Adipocyte (in vitro differentiated cells): ENCODE data around the gene MAMDC2.
"Not testable (repeated sequence)": the region's sequence is repeated elsewhere in the genome, so short reads cannot be mapped to it uniquely, and the experiment has no call there.

Source experiments
- DNase-seq: peaks from one replicate; pipeline ENCODE4 v3.0.0-alpha.2; 2015; ENCODE audit warnings: low read depth
- H3K27me3 ChIP-seq: replicated peaks from 2 replicates; pipeline ENCODE4 v1.7.0; 2013; ENCODE audit warnings: mild to moderate bottlenecking, low read length, moderate library complexity; ENCODE audit not compliant: control insufficient read depth, insufficient read depth
- H3K36me3 ChIP-seq: 2 replicates; pipeline ENCODE4 v1.7.0; 2013; ENCODE audit warnings: low read length, mild to moderate bottlenecking, moderate library complexity; ENCODE audit not compliant: control insufficient read depth, insufficient read depth, severe bottlenecking
- H3K4me1 ChIP-seq: 2 replicates; pipeline ENCODE4 v1.7.0; 2013; ENCODE audit warnings: mild to moderate bottlenecking, low read length, moderate library complexity; ENCODE audit not compliant: control insufficient read depth, insufficient read depth
- H3K4me3 ChIP-seq: 2 replicates; pipeline ENCODE4 v1.7.0; 2013; ENCODE audit warnings: mild to moderate bottlenecking, low read length, moderate library complexity
- H3K9ac ChIP-seq: 2 replicates; pipeline ENCODE4 v1.7.0; 2013; ENCODE audit warnings: mild to moderate bottlenecking, low read length, moderate library complexity
- H3K9me3 ChIP-seq: 2 replicates; pipeline ENCODE4 v1.7.0; 2013; ENCODE audit warnings: mild to moderate bottlenecking, low read length, moderate library complexity; ENCODE audit not compliant: control insufficient read depth

Gene MAMDC2

DNA sequence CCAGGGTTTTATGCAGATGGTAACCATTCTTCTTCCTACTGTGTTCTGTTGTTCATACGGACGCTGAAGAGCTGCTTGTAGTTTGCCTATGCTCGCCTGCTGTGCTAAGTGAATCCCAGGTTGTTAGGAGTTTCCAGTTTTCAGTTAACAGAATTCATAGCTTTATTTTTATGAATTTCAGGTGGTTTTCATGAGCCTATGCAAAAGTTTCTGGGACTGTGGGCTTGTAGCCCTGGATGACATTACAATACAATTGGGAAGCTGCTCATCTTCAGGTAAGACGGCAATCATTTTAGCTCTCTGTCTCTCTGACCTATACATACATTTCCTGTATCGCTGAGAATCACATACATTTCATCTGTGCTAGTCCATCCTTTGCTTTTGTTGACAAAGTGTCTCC is 124.9 kb downstream of the MAMDC2 start:
- H3K4me3 ChIP-seq = no peak overlapping the region
- no peaks in the 10 kb centered on the region for H3K27me3 ChIP-seq
- DNase-seq = no peak
- no peaks in the 10 kb centered on the region for H3K9me3 ChIP-seq
- peaks cover 13% of the 10 kb centered on the region for H3K4me1 ChIP-seq
- H3K9ac ChIP-seq = no peak overlapping the region
- no peaks in the 10 kb centered on the region for H3K36me3 ChIP-seq

- DNase-seq = no peak
- Histone ChIP-seq H3K9ac (no peak overlapping the region), H3K36me3 (no peaks in the 10 kb centered on the region), H3K4me3 (no peak overlapping the region), H3K4me1 (peaks cover 9% of the 10 kb centered on the region), H3K9me3 (no peaks in the 10 kb centered on the region), H3K27me3 (no peaks in the 10 kb centered on the region)
Measured at GRCh38 chr9:70169222-70169621, 125.6 kb downstream of the MAMDC2 start.

GRCh38 chr9:70170151-70170790 is 126.6 kb downstream of the MAMDC2 start:
- no peaks in the 10 kb centered on the region for H3K36me3 ChIP-seq
- no peak overlapping the region for H3K9ac ChIP-seq
- no peaks in the 10 kb centered on the region for H3K27me3 ChIP-seq
- no peaks in the 10 kb centered on the region for H3K9me3 ChIP-seq
- H3K4me3 ChIP-seq = no peak overlapping the region
- peaks cover 2% of the 10 kb centered on the region for H3K4me1 ChIP-seq
- no peak for DNase-seq

GRCh38 chr9:70172532-70172931 is 128.9 kb downstream of the MAMDC2 start:
- Histone ChIP-seq H3K9me3 (no peaks in the 10 kb centered on the region), H3K9ac (no peak overlapping the region), H3K36me3 (no peaks in the 10 kb centered on the region), H3K4me1 (peaks cover 11% of the 10 kb centered on the region), H3K4me3 (no peak overlapping the region), H3K27me3 (no peaks in the 10 kb centered on the region)
- no peak for DNase-seq

DNA sequence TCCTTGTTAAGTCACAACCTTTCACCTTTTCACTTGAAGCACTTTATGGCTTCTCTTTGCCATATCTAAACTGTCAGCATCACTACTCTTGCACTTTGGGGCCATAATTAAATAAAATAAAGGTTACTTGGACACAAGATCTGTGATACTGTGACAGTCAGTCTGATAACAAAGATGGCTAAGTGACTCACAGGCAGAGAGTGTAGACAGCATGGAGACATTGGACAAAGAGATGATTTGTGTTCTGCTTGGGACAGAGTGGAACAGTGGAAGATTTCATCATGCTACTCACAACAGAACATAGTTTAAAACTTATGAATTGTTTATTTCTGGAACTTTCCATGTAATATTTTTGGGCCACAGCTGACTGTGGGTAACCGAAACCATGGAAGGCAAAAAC is 133.5 kb downstream of the MAMDC2 start:
- H3K4me1 ChIP-seq = peaks cover 16% of the 10 kb centered on the region
- peaks cover 3% of the 10 kb centered on the region for H3K9me3 ChIP-seq
- no peaks in the 10 kb centered on the region for H3K27me3 ChIP-seq
- no peaks in the 10 kb centered on the region for H3K36me3 ChIP-seq
- peak overlapping the region; percentile 35 for H3K9ac ChIP-seq
- no peak overlapping the region for H3K4me3 ChIP-seq
- DNase-seq = no peak

GRCh38 chr9:70192707-70193106 is 149.1 kb downstream of the MAMDC2 start:
- no peak for DNase-seq
- H3K36me3 ChIP-seq = no peaks in the 10 kb centered on the region
- peaks cover 2% of the 10 kb centered on the region for H3K9me3 ChIP-seq
- H3K9ac ChIP-seq = no peak overlapping the region
- H3K27me3 ChIP-seq = no peaks in the 10 kb centered on the region
- H3K4me1 ChIP-seq = peaks cover 7% of the 10 kb centered on the region
- H3K4me3 ChIP-seq = no peak overlapping the region

DNA sequence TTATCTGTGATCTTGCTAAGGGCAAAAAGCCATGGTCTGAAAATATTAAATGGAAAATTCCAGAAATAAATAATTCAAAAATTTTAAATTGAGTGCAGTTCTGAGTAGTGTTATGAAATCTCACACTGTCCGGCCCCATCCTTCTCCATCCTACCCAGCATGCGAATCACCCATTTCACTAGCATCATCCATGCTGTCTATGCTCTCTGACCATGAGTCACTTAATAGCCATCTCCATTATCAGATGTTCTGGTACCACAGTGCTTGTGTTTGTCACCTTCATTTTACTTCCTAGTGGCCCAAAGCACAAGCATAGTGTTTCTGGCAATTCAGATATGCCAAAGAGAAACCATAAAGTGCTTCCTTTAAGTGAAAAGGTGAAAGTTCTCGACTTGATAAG is 151.8 kb downstream of the MAMDC2 start:
- DNase-seq = no peak
- H3K9me3 ChIP-seq = no peaks in the 10 kb centered on the region
- H3K9ac ChIP-seq = no peak overlapping the region
- peaks cover 7% of the 10 kb centered on the region for H3K4me1 ChIP-seq
- H3K4me3 ChIP-seq = no peak overlapping the region
- H3K36me3 ChIP-seq = no peaks in the 10 kb centered on the region
- no peaks in the 10 kb centered on the region for H3K27me3 ChIP-seq

GRCh38 chr9:70197216-70198044 is 153.8 kb downstream of the MAMDC2 start:
- H3K4me1 ChIP-seq = peaks cover 7% of the 10 kb centered on the region
- no peaks in the 10 kb centered on the region for H3K36me3 ChIP-seq
- DNase-seq = no peak
- H3K9ac ChIP-seq = no peak overlapping the region
- H3K27me3 ChIP-seq = no peaks in the 10 kb centered on the region
- no peaks in the 10 kb centered on the region for H3K9me3 ChIP-seq
- no peak overlapping the region for H3K4me3 ChIP-seq

GRCh38 chr9:70204743-70205142 is 161.1 kb downstream of the MAMDC2 start:
- not testable (repeated sequence) for H3K27me3 ChIP-seq, H3K4me3 ChIP-seq, H3K9ac ChIP-seq, H3K9me3 ChIP-seq, H3K36me3 ChIP-seq, DNase-seq, H3K4me1 ChIP-seq

GRCh38 chr9:70205366-70206020 is 161.8 kb downstream of the MAMDC2 start:
- no peaks in the 10 kb centered on the region for H3K4me1 ChIP-seq
- H3K4me3 ChIP-seq = no peak overlapping the region
- H3K36me3 ChIP-seq = no peaks in the 10 kb centered on the region
- H3K9ac ChIP-seq = no peak overlapping the region
- H3K9me3 ChIP-seq = no peaks in the 10 kb centered on the region
- no peak for DNase-seq
- H3K27me3 ChIP-seq = no peaks in the 10 kb centered on the region

DNA sequence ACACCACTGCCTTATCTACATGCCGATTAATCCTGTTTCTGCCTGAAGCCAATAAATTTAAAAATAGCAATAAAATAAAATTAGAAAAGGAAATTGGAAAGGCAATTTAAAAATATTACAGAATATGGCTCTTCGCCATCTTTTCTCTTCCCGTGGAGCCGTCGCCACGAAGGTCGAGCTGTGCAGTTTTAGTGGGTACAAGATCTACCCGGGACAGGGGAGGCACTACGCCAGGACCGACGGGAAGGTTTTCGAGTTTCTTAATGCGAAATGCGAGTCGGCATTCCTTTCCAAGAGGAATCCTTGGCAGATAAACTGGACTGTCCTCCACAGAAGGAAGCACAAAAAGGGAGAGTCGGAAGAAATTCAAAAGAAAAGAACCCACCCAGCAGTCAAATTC is 173.4 kb downstream of the MAMDC2 start:
- Histone ChIP-seq H3K27me3 (no peaks in the 10 kb centered on the region), H3K36me3 (peaks cover 17% of the 10 kb centered on the region), H3K4me3 (no peak overlapping the region), H3K9me3 (peaks cover 3% of the 10 kb centered on the region), H3K4me1 (peaks cover 2% of the 10 kb centered on the region), H3K9ac (no peak overlapping the region)
- DNase-seq = no peak
